ENCODE data around the gene AP1G2.
"Not testable (repeated sequence)": the region's sequence is repeated elsewhere in the genome, so short reads cannot be mapped to it uniquely, and the experiment has no call there.

The AP1G2 gene

DNA sequence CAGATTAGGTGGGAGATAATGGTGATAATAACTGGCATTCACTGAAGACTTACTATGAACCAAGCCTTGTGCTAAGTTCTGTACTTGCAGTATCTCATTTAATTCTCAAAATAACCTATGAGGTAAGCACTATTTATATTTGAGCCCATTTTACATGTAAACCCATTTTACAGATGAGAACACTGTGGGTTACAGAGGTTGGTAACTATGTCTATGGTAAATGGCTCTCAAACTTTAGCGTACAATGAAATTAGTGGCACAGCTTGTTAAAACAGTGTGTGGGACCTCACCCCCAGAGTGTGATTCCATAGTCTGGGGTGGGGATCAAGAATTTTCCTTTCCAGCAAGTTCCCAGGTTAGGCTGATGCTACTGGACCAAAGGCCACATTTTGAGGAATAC is 33.2 kb upstream of the AP1G2 start:
- no peak for DNase-seq (ENCODE audit: low spot score)

DNA sequence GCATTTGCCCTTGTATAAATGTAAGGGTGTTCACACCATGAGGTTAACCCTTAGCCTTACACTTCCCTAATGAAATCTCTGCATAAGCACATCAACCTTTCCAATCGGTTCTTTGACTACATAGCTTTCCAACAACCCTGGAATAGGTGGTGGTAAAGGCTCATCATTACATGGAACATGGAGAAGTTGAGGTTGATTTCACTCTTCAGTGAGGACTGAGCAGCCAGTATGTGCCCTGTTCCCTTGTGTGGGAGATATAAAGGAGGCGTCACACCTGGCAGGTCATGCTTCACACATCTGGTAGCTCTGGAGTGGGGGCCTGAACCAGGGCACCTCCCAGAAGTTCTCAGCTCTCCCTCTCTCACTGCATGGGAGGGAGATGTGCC is 32.7 kb upstream of the AP1G2 start:
- no peak for DNase-seq (ENCODE audit: low spot score)

DNA sequence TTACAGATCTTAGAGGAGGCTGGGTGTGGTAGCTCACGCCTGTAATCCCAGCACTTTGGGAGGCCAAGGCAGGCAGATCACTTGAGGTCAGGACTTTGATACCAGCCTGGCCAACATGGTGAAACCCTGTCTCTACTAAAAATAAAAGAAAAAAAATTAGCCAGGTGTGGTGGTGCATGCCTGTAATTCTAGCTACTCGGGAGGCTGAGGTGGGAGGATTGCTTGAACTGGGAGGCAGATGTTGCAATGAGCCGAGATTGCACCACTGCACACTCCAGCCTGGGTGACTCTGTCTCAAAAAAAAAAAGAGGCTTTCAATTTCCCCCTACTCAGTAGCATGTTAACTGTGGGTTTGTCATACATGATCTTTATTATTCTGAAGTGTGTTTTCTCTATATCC is 26.6 kb upstream of the AP1G2 start:
- not testable (repeated sequence) for DNase-seq (ENCODE audit: low spot score)

DNA sequence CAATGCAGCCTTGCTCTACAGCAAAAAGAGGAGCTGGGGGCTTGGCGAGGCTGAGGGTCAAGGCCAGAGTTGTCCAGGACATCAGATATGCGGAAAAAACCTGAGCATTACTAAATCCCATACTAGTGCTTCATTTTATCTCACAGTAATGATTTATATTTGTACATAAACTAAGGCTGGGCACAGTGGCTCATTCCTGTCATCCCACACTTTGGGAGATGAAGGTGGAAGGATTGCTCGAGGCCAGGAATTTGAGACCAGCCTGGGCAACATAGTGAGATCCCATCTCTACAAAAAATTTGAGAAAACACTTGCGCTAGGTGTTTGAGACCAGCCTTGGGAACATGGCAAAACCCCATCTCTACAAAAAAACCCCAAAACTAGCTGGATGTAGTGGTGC is 22.6 kb upstream of the AP1G2 start:
- DNase-seq (ENCODE audit: low spot score), result no peak

DNA sequence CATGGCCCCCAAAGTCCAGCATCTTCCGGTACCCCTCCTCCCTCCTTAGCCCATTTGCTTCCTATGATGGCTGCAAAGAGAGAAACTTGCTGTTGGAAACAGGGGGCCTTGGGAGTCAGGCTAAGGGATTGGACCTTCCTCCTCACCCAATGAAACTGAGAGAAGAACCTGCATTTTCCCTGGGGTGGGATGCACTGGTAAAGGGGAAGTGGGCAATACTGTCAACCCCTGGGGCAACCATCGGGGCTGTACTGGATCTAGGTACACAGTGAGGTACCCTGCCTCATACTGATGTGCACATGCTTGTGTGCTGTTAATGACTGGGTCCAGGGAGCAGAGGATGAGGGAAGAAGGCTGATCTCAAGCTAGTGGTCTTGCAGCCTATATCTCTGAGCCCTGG is 22.0 kb upstream of the AP1G2 start:
- DNase-seq (ENCODE audit: low spot score), result no peak

DNA sequence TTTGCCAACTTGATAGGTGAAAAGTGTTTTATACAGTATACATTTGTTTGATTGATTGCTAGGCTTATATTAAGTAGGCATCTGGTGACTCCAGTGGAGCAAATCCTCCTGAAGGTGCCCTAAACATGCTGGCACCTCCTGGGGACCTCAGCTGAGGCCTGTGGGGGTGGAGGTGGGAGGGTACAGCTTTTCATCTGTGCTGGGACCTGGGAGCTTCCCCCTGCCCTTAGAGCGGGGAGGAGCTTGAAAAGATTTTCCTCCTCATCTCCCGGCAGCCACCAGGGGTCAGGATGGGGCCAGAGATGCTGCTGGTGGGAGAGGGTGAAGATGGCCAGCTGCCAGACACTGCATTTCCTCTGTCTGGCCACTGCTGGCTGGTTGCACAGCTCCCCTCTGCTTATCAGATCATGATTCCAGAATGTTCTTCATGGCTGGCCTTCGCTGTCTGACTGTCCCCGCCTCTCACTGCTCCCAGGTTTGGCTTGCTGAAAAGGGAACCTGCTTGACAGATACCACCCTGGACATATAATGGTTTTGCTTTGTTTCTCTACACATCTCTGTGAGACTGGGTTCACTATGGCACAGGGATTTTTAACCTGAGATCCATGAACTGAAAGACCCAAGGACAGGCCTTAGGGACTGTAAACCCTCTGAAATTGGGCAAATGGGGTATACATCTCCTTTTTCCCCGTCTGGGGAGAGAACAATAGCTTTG is 21.4 kb upstream of the AP1G2 start:
- DNase-seq (ENCODE audit: low spot score), result peak; percentile 94

DNA sequence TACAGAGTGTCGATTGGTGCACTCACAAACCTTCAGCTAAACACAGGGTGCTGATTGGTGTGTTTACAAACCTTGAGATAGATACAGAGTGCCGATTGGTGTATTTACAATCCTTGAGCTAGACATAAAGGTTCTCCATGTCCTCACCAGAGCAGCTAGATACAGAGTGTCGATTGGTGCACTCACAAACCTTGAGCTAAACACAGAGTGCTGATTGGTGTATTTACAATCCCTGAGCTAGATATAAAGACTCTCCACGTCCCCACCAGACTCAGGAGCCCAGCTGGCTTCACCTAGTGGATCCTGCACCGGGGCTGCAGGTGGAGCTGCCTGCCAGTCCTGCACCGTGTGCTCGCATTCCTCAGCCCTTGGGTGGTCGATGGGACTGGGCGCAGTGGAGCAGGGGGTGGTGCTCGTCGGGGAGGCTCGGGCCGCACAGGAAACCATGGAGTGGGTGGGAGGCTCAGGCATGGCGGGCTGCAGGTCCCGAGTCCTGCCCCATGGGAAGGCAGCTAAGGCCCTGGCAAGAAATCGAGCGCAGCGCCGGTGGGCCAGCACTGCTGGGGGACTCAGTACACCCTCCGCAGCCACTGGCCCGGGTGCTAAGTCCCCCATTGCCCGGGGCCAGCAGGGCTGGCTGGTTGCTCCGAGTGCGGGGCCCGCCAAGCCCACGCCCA is 17.1 kb upstream of the AP1G2 start:
- not testable (repeated sequence) for DNase-seq (ENCODE audit: low spot score)

DNA sequence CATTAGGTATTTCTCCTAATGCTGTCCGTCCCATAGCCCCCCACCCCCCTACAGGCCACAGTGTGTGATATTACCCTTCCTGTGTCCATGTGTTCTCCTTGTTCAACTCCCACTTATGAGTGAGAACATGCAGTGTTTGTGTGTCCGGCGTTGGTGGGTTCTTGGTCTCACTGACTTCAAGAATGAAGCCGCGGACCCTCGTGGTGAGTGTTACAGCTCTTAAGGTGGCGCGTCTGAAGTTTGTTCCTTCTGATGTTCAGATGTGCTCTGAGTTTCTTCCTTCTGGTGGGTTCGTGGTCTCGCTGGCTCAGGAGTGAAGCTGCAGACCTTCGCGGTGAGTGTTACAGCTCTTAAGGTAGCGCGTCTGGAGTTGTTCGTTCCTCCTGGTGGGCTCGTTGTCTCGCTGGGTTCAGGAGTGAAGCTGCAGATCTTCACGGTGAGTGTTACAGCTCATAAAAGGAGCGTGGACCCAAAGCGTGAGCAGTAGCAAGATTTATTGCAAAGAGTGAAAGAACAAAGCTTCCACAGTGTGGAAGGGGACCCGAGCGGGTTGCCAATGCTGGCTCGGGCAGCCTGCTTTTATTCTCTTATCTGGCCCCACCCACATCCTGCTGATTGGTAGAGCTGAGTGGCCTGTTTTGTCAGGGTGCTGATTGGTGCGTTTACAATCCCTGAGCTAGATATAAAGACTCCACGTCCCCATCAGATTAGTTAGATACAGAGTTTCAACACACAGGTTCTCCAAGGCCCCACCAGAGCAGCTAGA is 16.4 kb upstream of the AP1G2 start:
- DNase-seq (ENCODE audit: low spot score), result not testable (repeated sequence)

DNA sequence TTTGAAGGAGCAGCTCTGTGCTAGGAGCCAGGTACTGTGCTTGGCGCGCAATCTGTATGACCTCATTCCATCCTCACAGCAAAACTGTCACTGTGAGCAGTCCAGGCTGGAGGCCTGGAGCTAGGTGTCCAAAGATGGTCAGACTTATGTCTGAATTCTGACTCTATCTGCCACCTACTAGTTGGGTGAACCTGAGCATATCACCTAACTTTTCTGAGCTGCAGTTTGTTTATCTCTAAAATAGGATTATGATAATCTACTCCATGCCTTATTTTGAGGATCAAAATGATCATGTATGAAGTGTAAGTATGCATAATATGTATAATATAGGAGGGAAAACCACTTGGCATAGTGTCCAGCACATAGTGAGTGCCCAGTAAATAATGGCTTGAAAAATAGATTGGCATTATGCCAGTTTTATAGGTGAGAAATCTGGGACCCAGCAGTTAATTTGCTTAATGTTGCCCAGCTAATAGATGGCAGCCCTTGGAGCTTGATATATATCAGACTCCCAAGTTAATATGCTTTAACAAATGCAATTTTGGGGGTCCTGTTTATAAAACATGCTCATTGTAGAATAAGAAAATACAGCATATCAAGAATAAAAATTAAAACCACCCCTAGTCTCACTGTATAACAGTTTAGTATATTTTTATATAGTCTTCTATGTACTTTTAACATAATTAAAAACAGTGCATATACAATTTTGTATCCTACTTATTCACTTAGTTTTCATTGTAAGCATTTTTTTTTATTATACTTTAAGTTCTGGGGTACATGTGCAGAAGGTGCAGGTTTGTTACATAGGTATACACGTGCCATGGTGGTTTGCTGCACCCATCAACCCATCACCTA is 15.5 kb upstream of the AP1G2 start:
- no peak for DNase-seq (ENCODE audit: low spot score)

DNA sequence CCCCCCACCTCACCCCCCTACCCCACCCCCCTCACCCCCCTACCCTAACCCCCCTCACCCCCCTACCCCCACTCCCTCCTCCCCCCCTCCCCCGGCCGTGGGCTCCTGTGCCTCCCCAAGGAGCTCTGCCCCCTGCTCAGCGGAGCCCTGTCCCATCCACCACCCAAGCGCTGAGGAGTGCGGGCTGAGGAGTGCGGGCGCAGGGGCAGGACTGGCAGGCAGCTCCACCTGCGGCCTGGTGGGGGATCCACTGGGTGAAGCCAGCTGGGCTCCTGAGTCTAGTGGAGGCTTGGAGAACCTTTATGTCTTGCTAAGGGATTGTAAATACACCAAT is 13.3 kb upstream of the AP1G2 start:
- DNase-seq (ENCODE audit: low spot score), result peak; percentile 37

DNA sequence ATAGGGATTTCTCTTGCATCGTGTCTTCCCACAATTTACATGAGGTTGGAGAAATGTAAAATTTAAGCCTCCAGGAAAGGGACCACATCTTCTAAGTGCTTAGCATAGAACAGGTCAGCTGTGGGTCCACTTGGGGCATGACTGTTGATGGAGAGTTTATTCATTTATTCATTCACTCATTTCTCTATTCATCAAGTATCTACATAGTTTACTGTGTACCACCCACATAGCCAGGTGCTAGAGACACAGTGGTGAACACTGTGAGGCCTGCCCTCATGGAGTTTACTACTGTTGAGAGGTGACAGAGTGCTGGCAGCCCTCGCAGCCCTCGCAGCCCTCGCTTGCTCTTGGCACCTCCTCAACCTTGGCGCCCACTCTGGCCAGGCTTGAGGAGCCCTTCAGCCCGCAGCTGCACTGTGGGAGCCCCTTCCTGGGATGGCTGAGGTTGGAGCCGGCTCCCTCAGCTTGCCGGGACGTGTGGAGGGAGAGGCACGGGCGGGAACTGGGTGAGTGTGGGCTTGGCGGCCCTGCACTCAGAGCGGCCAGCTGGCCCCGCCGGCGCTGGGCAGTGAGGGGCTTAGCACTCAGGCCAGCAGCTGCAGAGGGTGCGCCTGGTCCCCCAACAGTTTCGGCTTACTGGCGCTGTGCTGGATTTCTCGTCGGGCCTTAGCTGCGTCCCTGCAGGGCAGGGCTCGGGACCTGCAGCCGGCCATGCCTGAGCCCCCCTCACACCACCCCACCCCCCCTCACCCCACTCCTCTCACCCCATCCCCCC is 12.7 kb upstream of the AP1G2 start:
- no peak for DNase-seq (ENCODE audit: low spot score)

DNA sequence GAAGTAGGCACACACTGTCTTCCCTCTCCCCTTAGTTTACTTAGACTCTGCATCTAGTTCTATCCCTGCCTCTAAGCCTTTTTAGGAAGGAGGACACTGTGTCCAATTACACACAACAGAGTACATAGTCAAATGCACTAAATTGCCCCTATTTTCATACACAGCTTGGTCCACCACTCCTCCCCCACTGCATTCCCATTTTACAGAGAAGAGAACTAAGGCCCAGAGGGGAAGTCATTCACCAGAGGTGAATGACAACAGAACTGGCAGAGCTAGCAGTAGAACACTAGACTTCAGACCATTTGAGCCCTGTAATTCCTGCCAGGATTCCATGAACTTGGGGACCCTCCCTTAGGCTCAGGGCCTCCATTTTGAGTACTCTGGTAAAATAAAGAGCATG is 12.1 kb upstream of the AP1G2 start:
- DNase-seq (ENCODE audit: low spot score), result no peak

DNA sequence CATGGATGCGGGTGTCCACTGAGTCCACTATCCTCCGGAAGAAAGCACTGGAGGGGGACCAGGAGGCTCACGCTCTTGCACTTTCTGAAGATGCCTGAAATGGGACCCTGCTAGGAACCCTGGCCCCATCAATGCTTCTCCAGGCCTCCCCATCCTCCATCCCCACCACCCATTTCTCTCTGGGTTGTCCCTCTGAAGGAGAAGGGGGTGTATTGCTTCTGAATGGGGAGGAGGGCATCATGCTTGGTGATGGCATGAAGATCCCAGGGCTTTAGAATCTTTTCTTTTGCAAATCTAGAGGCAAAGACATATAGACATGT is 11.7 kb upstream of the AP1G2 start:
- DNase-seq (ENCODE audit: low spot score), result no peak

DNA sequence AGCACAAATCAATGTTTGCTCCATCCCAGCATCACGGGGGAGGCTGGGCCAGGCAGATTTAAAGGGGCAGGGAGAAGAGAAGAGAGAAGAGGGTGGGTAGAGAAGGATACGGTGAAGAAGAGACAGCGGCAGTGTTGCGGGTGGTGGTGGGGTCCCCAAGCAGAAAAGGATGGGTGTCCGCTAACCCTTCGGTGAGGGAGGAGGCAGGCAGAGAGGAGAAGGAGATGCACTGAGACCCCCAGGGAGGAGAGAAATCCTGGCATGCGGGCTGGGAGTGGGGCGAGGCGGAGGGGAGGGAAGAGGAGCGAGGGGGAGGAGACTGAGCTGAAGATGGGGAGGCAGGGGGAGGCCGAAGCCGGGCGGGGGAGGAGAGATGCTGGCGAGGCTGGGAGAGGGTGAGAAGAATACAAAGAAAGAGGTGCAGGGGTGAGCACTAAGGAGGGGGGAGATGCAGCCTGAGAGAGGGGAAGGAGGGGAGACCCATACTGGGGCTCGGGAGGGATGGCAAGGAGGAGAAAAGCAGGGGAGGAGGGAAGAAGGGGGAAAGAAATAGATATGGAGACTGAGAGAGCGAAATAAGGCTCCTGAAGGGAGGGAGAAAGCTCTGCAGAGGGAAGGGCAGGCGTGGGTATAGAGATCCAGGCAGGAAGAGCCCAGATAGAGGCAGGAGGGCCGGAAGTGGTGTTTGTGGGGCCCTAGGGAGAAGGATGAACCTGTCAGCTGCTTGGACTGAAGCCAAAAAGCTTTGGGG is 11.1 kb upstream of the AP1G2 start, which contains the start of gene JPH4:
JPH4 (minus strand) TSS at position 231 of the 751 bp plus-strand sequence. CDS start 1,337 bp downstream, outside the sequence.
- DNase-seq (ENCODE audit: low spot score), result peak; percentile 76

DNA sequence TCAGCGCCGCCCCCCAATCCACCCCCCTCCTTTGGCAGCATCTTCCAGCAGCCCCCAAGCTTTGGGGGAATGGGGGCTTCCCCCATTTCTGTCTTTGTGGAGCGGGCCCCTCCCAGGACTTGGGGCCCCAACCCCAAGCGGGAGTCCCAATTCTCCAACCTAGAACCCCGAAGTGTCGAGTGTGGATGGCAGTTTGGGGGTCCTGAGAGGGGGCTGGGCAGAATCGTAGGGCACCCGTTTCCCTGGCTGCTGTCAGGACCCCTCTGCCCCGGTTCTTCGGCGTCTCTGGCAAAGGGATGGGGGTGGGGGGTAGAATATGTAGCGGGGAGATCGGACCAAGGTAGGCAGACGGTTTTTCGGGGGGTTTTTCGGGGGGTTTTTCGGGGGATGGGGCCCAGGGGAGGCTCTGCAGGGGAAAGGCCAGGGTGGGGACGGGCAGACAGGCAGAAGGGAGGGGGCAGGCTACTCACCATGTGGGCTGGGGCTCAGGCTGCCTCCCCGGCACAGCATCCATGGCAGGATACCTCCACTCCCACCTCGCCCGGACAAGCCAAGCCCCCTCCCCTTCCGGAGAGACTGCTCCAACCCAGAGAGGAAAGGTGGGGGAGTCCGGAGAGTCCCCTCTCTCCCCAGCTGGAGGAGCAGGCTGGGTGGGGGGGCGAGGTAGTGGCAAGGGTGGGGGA is 10.3 kb upstream of the AP1G2 start:
- DNase-seq (ENCODE audit: low spot score), result peak; percentile 68

DNA sequence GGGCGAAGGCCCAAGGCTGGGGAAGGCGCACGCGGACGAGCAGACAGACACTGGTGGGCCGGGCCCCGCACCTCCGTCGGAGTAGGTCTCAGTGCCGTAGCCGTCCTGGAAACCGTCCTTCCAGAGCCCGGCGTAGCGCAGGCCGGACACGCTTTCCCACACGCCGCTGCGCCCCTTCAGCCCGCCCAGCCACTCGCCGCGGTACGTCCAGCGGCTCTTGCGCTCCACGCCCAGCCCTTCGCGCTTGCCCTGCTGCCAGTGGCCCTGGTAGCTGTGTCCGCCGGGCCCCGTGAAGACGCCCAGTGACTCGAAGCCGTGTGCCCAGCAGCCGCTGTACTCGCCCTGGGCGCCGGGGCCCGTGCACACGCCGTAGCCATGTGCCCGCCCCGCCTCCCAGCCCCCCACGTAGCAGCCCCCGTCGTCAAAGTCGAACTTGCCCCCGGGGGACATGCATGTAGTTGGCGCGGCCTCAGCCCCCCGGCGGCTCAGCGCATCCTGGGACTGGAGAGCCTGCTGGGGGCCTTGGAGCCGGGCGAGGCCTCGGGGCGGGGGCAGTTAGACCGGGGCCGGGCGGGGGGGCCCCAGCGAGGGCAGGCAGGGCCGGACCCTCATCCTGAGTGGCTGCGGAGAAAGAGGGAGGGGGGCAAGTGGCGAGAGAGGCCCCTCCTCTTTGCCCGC is 9.6 kb upstream of the AP1G2 start:
- peak; percentile 48 for DNase-seq (ENCODE audit: low spot score)

DNA sequence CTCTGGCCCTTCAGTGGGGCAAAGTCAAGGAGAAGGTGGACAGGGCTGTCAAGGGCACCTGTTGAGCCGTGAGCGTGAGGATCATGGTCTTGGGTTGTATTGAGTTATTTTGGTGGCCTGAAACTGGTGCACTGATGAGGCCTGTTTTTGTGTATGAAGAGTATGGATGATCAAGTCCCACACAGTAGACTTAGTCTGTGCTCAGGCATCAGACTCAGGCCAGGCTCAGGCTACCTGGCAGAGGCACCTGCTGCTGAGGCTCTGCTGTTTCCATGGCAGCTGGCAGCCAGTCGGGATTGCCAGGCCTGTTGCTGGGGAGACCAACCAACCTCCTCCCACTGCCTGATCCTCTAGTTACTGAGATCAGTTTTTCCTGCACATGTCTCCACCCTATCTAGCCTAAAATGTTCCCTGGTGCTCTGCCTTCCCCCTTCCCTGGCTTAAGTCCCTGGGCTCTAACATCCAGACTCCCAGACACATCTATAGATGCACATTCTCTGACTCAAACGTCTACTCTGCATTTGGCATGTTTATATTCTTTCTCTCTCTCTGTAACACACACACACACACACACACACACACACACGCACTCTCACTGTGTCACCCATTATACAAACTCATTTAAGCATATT is 5.9 kb upstream of the AP1G2 start:
- DNase-seq (ENCODE audit: low spot score), result no peak

DNA sequence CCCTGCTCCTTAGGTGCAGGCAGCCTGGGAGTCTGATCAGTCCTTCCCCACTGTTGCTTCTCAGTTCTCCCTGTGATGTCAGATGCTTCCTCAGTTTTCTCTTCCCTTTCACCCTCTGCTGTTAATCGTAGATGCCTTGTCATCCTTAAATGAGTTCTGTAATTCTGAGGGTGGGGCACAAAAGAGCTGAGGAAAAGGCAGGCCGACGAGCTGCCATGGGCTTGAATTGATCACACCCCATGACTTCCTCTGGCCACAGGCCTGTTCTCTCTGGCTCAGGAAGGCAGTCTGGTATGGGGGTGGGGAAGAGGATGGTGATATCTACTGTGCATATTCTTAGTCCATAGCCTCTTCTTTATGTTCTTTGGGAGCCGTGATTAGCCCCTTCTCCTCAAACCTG is 5.2 kb upstream of the AP1G2 start:
- DNase-seq (ENCODE audit: low spot score), result no peak

DNA sequence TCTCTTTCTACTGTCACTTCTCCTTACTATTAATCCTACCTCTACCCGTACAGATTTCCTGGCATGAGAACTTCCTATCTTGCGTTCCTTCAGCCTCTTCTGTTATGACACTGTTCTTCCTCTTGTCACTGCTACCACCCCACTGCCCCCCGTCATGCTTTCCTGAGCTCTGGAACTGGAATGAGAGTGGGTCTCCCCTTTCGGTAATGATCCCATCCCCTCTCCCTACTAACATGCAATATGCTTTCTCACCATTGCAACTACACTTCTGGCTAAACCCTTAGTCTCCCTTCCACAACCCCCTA is 4.9 kb upstream of the AP1G2 start:
- DNase-seq (ENCODE audit: low spot score), result no peak
